HEK293 (cell line): Measurements from ENCODE around the gene MRPS27.
"Not testable (repeated sequence)": the region's sequence is repeated elsewhere in the genome, so short reads cannot be mapped to it uniquely, and the experiment has no call there.

ENCODE experiments used
- CTCF ChIA-PET: fragments of 350-600 bp; formaldehyde crosslinking; extraction: SDS; loops from one replicate; lab custom pipeline; 2021; ENCODE audit warnings: antibody characterized with exemption; lab: Yijun Ruan, JAX
- POLR2A ChIA-PET: fragments of 300-600 bp; formaldehyde crosslinking; extraction: SDS; loops from one replicate; lab custom pipeline; 2020; ENCODE audit warnings: antibody characterized with exemption, inconsistent platforms; lab: Yijun Ruan, JAX
- H3K27ac ChIP-seq: fragments of 200-500 bp; sonication (Bioruptor generic); 2 replicates; pipeline ENCODE4 v1.5.1; 2014; ENCODE audit warnings: low read depth, low read length, control low read depth, inconsistent platforms; ENCODE audit errors: extremely low read depth
- H3K36me3 ChIP-seq, 2 experiments: fragments of 200-500 bp in 1 of 2; sonication (Bioruptor generic) in 1 of 2; 1 replicate in 1 of 2; 2 replicates in 1 of 2; pipeline ENCODE4 v1.5.1; 2014 to 2017; ENCODE audit warnings: inconsistent platforms in 2 of 2, low read length in 2 of 2; ENCODE audit not compliant: control insufficient read depth in 2 of 2, insufficient read depth in 1 of 2
- H3K4me1 ChIP-seq: fragments of 200-500 bp; sonication (Bioruptor generic); 2 replicates; pipeline ENCODE4 v1.5.1; 2014; ENCODE audit warnings: mild to moderate bottlenecking, low read length, inconsistent platforms; ENCODE audit not compliant: control insufficient read depth, insufficient read depth
- H3K4me3 ChIP-seq: 2 replicates; pipeline ENCODE4 v1.5.1; 2011; ENCODE audit warnings: low read depth, mild to moderate bottlenecking, control low read depth, low read length, moderate library complexity
- H3K9me3 ChIP-seq: fragments of 200-500 bp; sonication (Bioruptor generic); 2 replicates; pipeline ENCODE4 v1.5.1; 2014; ENCODE audit warnings: low read depth, low read length, inconsistent platforms; ENCODE audit not compliant: control insufficient read depth, insufficient read depth
- RBAK ChIP-seq: fragments of 450-650 bp; formaldehyde crosslinking; IDR thresholded peaks from 2 replicates; pipeline ENCODE4 v1.5.1; 2016; ENCODE audit warnings: missing biosample characterization, missing genetic modification characterization
- REST ChIP-seq: fragments of 450-650 bp; formaldehyde crosslinking; IDR thresholded peaks from 2 replicates; pipeline ENCODE4 v1.5.1; 2016; ENCODE audit warnings: missing biosample characterization, missing genetic modification characterization
- ZBTB44 ChIP-seq: fragments of 450-650 bp; IDR thresholded peaks from 2 replicates; pipeline ENCODE4 v1.5.1; 2018; ENCODE audit warnings: missing biosample characterization, mild to moderate bottlenecking, missing genetic modification characterization
- ZBTB8A ChIP-seq: fragments of 450-650 bp; formaldehyde crosslinking; IDR thresholded peaks from 2 replicates; pipeline ENCODE4 v1.5.1; 2016; ENCODE audit warnings: missing biosample characterization, missing genetic modification characterization
- ZFHX2 ChIP-seq: fragments of 450-650 bp; formaldehyde crosslinking; conservative IDR thresholded peaks from 2 replicates; pipeline ENCODE4 v1.5.1; 2016; ENCODE audit warnings: missing biosample characterization, missing genetic modification characterization
- ZFP41 ChIP-seq: fragments of 450-650 bp; formaldehyde crosslinking; IDR thresholded peaks from 2 replicates; pipeline ENCODE4 v1.5.1; 2016; ENCODE audit warnings: missing biosample characterization, missing genetic modification characterization, borderline replicate concordance
- ZNF121 ChIP-seq: fragments of 450-650 bp; formaldehyde crosslinking; IDR thresholded peaks from 2 replicates; pipeline ENCODE4 v1.5.1; 2016; ENCODE audit warnings: missing biosample characterization, missing genetic modification characterization
- ZNF148 ChIP-seq: fragments of 450-650 bp; formaldehyde crosslinking; IDR thresholded peaks from 2 replicates; pipeline ENCODE4 v1.5.0; 2017; ENCODE audit warnings: missing biosample characterization, missing genetic modification characterization, borderline replicate concordance
- ZNF335 ChIP-seq: fragments of 450-650 bp; formaldehyde crosslinking; conservative IDR thresholded peaks from 2 replicates; pipeline ENCODE4 v1.5.1; 2016; ENCODE audit warnings: missing biosample characterization, missing genetic modification characterization
- ZNF423 ChIP-seq: fragments of 450-650 bp; formaldehyde crosslinking; IDR thresholded peaks from 2 replicates; pipeline ENCODE4 v1.5.1; 2016; ENCODE audit warnings: missing biosample characterization, missing genetic modification characterization
- ZNF426 ChIP-seq: fragments of 450-650 bp; formaldehyde crosslinking; IDR thresholded peaks from 2 replicates; pipeline ENCODE4 v1.5.1; 2017; ENCODE audit warnings: missing biosample characterization, missing genetic modification characterization, mild to moderate bottlenecking, inconsistent platforms, moderate library complexity
- ZNF48 ChIP-seq: fragments of 450-650 bp; formaldehyde crosslinking; IDR thresholded peaks from 2 replicates; pipeline ENCODE4 v1.5.1; 2016; ENCODE audit warnings: missing biosample characterization, missing genetic modification characterization
- ZNF521 ChIP-seq: fragments of 450-650 bp; formaldehyde crosslinking; IDR thresholded peaks from 2 replicates; pipeline ENCODE4 v1.5.1; 2017; ENCODE audit warnings: missing biosample characterization, mild to moderate bottlenecking, missing genetic modification characterization
- ZNF558 ChIP-seq: fragments of 450-650 bp; formaldehyde crosslinking; IDR thresholded peaks from 2 replicates; pipeline ENCODE4 v1.5.1; 2016; ENCODE audit warnings: missing biosample characterization, missing genetic modification characterization
- ZNF571 ChIP-seq: fragments of 450-650 bp; formaldehyde crosslinking; IDR thresholded peaks from 2 replicates; pipeline ENCODE4 v1.5.0; 2017; ENCODE audit warnings: missing biosample characterization, missing genetic modification characterization

The MRPS27 gene

DNA sequence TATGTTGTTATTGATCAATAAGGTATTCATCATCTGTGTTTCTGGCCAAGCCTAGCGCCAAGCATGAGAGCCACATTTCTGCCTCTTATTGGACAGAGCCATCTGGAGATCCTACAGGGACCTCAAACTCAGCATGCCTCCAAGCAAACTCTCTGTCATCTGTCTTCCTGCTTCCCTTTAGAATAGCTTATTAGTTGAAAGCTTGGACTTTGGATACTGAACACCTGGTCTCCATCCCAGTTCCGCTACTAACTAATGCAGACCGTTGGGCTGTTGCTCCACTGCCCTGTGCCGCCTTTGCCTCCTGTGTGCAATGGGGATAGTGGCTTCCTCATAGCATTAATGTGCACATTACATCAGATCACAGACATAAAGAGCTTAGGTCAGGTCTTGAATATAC lies 147.3 kb downstream of the MRPS27 start (continued):
- TF ChIP-seq ZNF148 (tag by site-specific recombination) (no peak), ZNF426 (no peak), ZNF48 (tag by site-specific recombination) (no peak)

- Histone ChIP-seq H3K36me3 (no peaks in the 10 kb centered on the region), H3K4me3 (no peak overlapping the region), H3K4me1 (peaks cover 4% of the 10 kb centered on the region; the same call in 1 of the 2 replicates), H3K9me3 (no peaks in the 10 kb centered on the region), H3K27ac (no peak overlapping the region)
- ChIA-PET CTCF (interaction anchor here (0.6 kb wide), 1 partner anchor 210 kb away, joined by 3 read pairs; no protein-coding TSS in a partner anchor), POLR2A (no interaction called here)
- TF ChIP-seq ZBTB8A (tag by site-specific recombination) (no peak), ZNF335 (no peak), RBAK (no peak), REST (tag by site-specific recombination) (no peak), ZNF571 (tag by site-specific recombination) (no peak), ZNF521 (tag by site-specific recombination) (no peak), ZFHX2 (tag by site-specific recombination) (no peak), ZNF423 (tag by site-specific recombination) (no peak), ZBTB44 (no peak), ZFP41 (tag by site-specific recombination) (no peak), ZNF558 (tag by site-specific recombination) (no peak)
Observed at GRCh38 chr5:72171667-72172066, 148.4 kb downstream of the MRPS27 start.

DNA sequence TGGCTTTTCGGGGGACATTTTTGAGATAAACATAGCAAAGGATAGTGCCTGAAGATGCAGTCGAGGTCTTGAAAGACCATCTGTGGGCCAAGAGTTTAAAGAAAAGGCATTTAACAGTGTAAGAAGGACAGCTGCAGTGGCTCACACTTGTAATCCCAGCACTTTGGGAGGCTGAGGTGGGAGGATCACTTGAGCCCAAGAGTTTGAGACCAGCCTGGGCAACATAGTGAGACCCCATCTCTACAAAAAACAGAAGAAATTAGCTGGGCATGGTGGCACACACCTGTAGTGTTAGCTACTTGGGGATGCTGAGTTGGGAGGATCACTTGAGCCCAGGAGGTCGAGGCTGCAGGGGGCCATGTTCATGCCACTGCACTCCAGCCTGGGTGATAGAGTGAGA lies 148.9 kb downstream of the MRPS27 start:
- POLR2A ChIA-PET, H3K9me3 ChIP-seq, H3K4me1 ChIP-seq, H3K36me3 ChIP-seq, H3K4me3 ChIP-seq, H3K27ac ChIP-seq: not testable (repeated sequence)
- CTCF ChIA-PET, result interaction anchor here (0.6 kb wide), 1 partner anchor 309 kb away, joined by 3 read pairs; no protein-coding TSS in a partner anchor
- TF ChIP-seq ZNF121 (tag by site-specific recombination), result peak; percentile 75
